HG03442 (cell line): Measurements from ENCODE around the gene TMC8.
"Not testable (repeated sequence)": the region's sequence is repeated elsewhere in the genome, so short reads cannot be mapped to it uniquely, and the experiment has no call there.

Experiments
- ATAC-seq: cut with Tn5 transposase; IDR thresholded peaks from one replicate; pipeline ENCODE4 v1.9.1; 2021; ENCODE audit warnings: mild to moderate bottlenecking, moderate library complexity; ENCODE audit not compliant: unreplicated experiment

Gene TMC8

GRCh38 chr17:78130437-78131101 is at the start of gene TMC8:
TSS of gene TMC8 (plus strand) at chr17:78130771. CDS start at chr17:78131589, 818 bp downstream.
- no peak for ATAC-seq

GRCh38 chr17:78081551-78081950 is 49.0 kb upstream of the TMC8 start:
- ATAC-seq: no peak

- ATAC-seq: not testable (repeated sequence)
Measured at GRCh38 chr17:78082355-78082872, 48.2 kb upstream of the TMC8 start.

- no peak for ATAC-seq
Measured at GRCh38 chr17:78082988-78083387, 47.6 kb upstream of the TMC8 start.

- ATAC-seq: no peak
Measured at GRCh38 chr17:78086740-78087139, 43.8 kb upstream of the TMC8 start.

- no peak for ATAC-seq
Measured at GRCh38 chr17:78088529-78088928, 42.0 kb upstream of the TMC8 start.

GRCh38 chr17:78089576-78090281 is 40.8 kb upstream of the TMC8 start:
- no peak for ATAC-seq

- no peak for ATAC-seq
Measured at GRCh38 chr17:78092794-78093324, 37.7 kb upstream of the TMC8 start.

- no peak for ATAC-seq
Measured at GRCh38 chr17:78095035-78095434, 35.5 kb upstream of the TMC8 start.

- no peak for ATAC-seq
Measured at GRCh38 chr17:78096093-78096492, 34.5 kb upstream of the TMC8 start.

GRCh38 chr17:78101112-78101511 is 29.5 kb upstream of the TMC8 start:
- ATAC-seq: no peak

GRCh38 chr17:78101542-78101941 is 29.0 kb upstream of the TMC8 start:
- no peak for ATAC-seq

GRCh38 chr17:78103311-78103710 is 27.3 kb upstream of the TMC8 start:
- no peak for ATAC-seq

- no peak for ATAC-seq
Measured at GRCh38 chr17:78104540-78104941, 26.0 kb upstream of the TMC8 start.

GRCh38 chr17:78105101-78105500 is 25.5 kb upstream of the TMC8 start:
- ATAC-seq: no peak

GRCh38 chr17:78105551-78105950 is 25.0 kb upstream of the TMC8 start:
- ATAC-seq: no peak

GRCh38 chr17:78106211-78106610 is 24.4 kb upstream of the TMC8 start:
- ATAC-seq: no peak

GRCh38 chr17:78107457-78107856 is 23.1 kb upstream of the TMC8 start:
- no peak for ATAC-seq

- ATAC-seq: no peak
Measured at GRCh38 chr17:78107976-78108725, 22.4 kb upstream of the TMC8 start.

- no peak for ATAC-seq
Measured at GRCh38 chr17:78108726-78109488, 21.7 kb upstream of the TMC8 start.

- no peak for ATAC-seq
Measured at GRCh38 chr17:78109489-78109761, 21.1 kb upstream of the TMC8 start.
